Mesothelial cell of epicardium (in vitro differentiated cells): ENCODE data around the gene TOMM70. TPM values are rescaled to one million over a fixed set of nuclear protein-coding genes. Genes with fewer than 3 reads are reported as not detected.
"Not testable (repeated sequence)": the region's sequence is repeated elsewhere in the genome, so short reads cannot be mapped to it uniquely, and the experiment has no call there.

Experiments used
- DNase-seq, 2 experiments: peaks; one replicate each; pipeline ENCODE4 v3.0.0; 2021; ENCODE audit warnings: low spot score in 2 of 2; ENCODE audit not compliant: unreplicated experiment in 2 of 2
- H3K27ac Mint-ChIP-seq: 2 replicates; pipeline ENCODE4 v1.8.0; 2021; ENCODE audit warnings: mixed read lengths
- H3K27me3 Mint-ChIP-seq: 2 replicates; pipeline ENCODE4 v1.8.0; 2021; ENCODE audit warnings: low read depth, mixed read lengths
- H3K36me3 Mint-ChIP-seq: 2 replicates; pipeline ENCODE4 v1.8.0; 2021; ENCODE audit warnings: mixed read lengths
- H3K4me1 Mint-ChIP-seq: 2 replicates; pipeline ENCODE4 v1.8.0; 2021; ENCODE audit warnings: mixed read lengths
- H3K4me3 Mint-ChIP-seq: 2 replicates; pipeline ENCODE4 v1.8.0; 2021; ENCODE audit warnings: mild to moderate bottlenecking, moderate library complexity, mixed read lengths
- H3K9me3 Mint-ChIP-seq: 2 replicates; pipeline ENCODE4 v1.8.0; 2021; ENCODE audit warnings: mixed read lengths
- total RNA-seq: library from RNA; stranded (reverse); gene quantifications from 3 replicates; pipeline ENCODE4 v1.2.1, GENCODE V29; 2021
- TF ChIP-seq, protein P1 (sequence below): fragments of 200-600 bp; sonication (generic); IDR thresholded peaks from one replicate; pipeline ENCODE4 v1.5.0; 2021; ENCODE audit warnings: antibody characterized with exemption; ENCODE audit not compliant: unreplicated experiment

The TOMM70 gene
- total RNA-seq = 36.5 to 37.3 TPM (median 37.1 TPM) in 3 replicates

DNA sequence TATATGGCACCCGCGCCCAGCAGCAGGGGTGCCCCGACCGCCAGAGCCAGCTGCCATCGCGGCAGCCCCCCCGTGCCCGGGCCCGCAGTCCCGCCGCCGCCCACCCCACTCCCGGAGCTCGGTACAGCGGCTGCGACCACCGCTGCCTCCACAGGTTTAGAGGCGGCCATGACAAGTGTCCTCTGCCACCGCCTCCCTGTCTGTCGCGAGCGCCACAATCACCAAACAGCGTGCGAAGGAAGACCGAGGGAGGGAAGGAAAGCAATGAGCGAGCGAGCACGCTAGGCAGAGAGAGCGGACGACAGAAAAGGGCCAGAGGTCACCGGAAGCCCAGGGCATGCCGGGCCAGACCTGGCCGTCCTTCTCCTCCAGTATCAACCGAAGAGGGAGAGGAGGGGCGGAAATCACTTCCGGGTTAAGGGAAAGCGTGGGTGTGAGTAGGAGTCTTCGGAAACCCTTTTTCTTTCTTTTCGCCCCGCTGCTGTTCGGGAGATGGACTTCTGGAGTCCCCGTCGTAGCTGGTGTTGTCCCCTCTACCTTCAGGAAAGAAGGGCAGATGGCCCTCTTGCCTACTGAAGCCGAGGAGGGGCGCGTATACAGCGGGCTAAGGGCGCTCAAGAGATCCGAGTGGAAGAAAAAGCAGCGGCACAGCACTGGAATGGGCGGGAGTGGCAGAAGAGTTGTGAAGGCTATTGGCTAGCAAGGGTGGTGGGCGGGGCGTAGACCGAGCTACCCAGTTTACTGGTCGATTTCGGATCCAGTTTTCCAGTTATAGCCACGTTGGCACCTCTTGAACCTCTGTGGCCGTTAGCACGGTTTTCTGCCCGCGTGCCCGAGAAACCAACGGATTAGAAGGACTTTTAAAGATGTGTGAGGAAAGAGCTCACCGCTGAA, at the start of gene TOMM70, which contains the start of gene LNP1:
Gene TOMM70 (minus strand): TSS at position 310 of the 894 bp plus-strand sequence. CDS start 140 bp downstream, at position 170.
Gene LNP1 (plus strand): TSS at position 760 of the 894 bp plus-strand sequence. CDS start 28,191 bp downstream, outside the sequence.
- DNase-seq = peak; percentile 84 to 91
- H3K27ac Mint-ChIP-seq = peak within 1 kb of the TSS; percentile 98
- peaks cover 40% of the 10 kb centered on the region for H3K4me1 Mint-ChIP-seq
- H3K4me3 Mint-ChIP-seq = peak within 1 kb of the TSS; percentile 93
- TF ChIP-seq, protein P1, sequence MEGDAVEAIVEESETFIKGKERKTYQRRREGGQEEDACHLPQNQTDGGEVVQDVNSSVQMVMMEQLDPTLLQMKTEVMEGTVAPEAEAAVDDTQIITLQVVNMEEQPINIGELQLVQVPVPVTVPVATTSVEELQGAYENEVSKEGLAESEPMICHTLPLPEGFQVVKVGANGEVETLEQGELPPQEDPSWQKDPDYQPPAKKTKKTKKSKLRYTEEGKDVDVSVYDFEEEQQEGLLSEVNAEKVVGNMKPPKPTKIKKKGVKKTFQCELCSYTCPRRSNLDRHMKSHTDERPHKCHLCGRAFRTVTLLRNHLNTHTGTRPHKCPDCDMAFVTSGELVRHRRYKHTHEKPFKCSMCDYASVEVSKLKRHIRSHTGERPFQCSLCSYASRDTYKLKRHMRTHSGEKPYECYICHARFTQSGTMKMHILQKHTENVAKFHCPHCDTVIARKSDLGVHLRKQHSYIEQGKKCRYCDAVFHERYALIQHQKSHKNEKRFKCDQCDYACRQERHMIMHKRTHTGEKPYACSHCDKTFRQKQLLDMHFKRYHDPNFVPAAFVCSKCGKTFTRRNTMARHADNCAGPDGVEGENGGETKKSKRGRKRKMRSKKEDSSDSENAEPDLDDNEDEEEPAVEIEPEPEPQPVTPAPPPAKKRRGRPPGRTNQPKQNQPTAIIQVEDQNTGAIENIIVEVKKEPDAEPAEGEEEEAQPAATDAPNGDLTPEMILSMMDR = no peak
- H3K27me3 Mint-ChIP-seq = no peaks in the 10 kb centered on the region
- peaks cover 7% of the 10 kb centered on the region for H3K36me3 Mint-ChIP-seq
- peaks cover 4% of the 10 kb centered on the region for H3K9me3 Mint-ChIP-seq

DNA sequence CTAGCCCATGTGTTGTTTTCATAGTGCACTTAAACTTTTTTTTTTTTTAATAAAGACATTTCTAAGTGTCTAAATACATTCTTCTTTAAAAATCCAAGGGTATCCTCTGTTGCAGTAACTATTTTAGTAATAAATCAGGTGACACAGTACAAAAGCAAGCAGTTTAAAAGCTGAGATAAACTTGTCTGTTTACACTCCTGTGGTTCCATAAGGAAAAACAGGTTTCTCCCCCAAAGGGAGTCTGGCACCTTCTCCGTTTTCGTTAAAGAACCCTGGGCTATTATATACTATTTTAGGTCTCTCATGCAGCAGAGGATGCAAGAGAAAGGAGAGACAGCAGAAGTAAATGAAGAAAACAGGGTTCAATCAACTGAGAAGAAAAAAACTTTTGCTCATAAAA, 48.3 kb upstream of the TOMM70 start:
- Mint-ChIP-seq H3K36me3 (peaks cover 11% of the 10 kb centered on the region), H3K4me1 (no peaks in the 10 kb centered on the region)
- DNase-seq = no peak

DNA sequence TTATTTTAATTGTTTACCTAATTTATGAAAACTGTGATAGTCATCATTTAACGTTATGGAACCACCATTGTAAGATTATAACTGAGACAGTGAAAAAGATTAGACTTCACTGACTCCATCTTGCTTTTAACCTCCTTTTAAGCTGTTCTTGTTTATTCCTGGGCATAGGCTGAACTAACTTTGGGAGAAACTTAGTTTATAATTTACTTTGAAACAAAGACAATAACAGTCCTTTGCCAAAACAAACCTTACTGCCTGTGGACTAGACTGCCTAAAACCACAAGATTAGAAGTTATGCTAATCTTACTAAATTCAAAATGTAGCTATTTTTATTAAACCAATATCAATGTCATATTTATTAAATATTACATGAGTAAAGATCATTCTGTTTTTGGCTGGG, 47.2 kb upstream of the TOMM70 start:
- Mint-ChIP-seq H3K36me3 (peaks cover 13% of the 10 kb centered on the region), H3K4me3 (no peak overlapping the region), H3K4me1 (no peaks in the 10 kb centered on the region), H3K9me3 (peaks cover 22% of the 10 kb centered on the region), H3K27me3 (no peaks in the 10 kb centered on the region), H3K27ac (no peak overlapping the region)
- no peak for DNase-seq
- TF ChIP-seq, protein P1 = no peak

More for the DNA sequence above, 48.3 kb upstream of the TOMM70 start:
- H3K27me3 Mint-ChIP-seq = no peaks in the 10 kb centered on the region
- H3K27ac Mint-ChIP-seq = no peak overlapping the region
- H3K9me3 Mint-ChIP-seq = peaks cover 19% of the 10 kb centered on the region
- no peak overlapping the region for H3K4me3 Mint-ChIP-seq
- TF ChIP-seq, protein P1 = no peak

DNA sequence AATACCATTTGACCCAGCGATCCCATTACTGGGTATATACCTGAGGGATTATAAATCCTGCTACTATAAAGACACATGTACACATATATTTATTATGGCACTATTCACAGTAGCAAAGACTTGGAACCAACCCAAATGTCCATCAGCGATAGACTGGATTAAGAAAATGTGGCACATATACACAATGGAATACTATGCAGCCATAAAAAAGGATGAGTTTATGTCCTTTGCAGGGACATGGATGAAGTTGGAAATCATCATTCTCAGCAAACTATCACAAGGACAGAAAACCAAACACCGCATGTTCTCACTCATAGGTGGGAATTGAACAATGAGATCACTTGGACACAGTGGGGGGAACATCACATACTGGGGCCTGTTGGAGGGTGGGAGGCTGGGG, 46.2 kb upstream of the TOMM70 start:
- H3K4me1 Mint-ChIP-seq, H3K27ac Mint-ChIP-seq, H3K4me3 Mint-ChIP-seq, DNase-seq, H3K27me3 Mint-ChIP-seq: not testable (repeated sequence)
- peaks cover 13% of the 10 kb centered on the region for H3K36me3 Mint-ChIP-seq
- H3K9me3 Mint-ChIP-seq = peaks cover 31% of the 10 kb centered on the region

DNA sequence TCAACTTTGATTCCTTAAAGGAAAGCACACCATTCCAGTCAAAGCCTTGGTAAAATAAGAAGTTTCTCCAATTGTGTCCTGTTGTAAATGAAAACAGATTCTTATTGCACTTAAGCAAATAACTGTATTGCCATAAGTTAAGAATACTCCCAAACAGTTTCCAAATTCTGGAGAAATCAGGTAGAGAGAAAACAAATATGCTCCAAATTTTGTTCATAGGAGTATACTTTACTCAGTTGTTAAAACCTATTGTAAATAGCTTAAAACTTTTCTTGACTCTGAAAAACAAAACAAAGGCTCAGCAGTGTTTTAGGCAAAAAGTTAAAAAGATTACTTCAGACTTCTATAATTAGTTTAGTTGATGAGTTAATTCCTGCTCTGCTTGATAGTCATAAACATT, 42.8 kb upstream of the TOMM70 start:
- no peak overlapping the region for H3K27ac Mint-ChIP-seq
- H3K9me3 Mint-ChIP-seq = peaks cover 32% of the 10 kb centered on the region
- TF ChIP-seq, protein P1 = no peak
- H3K27me3 Mint-ChIP-seq = no peaks in the 10 kb centered on the region
- no peak overlapping the region for H3K4me3 Mint-ChIP-seq
- peaks cover 13% of the 10 kb centered on the region for H3K36me3 Mint-ChIP-seq
- no peaks in the 10 kb centered on the region for H3K4me1 Mint-ChIP-seq
- DNase-seq = no peak

DNA sequence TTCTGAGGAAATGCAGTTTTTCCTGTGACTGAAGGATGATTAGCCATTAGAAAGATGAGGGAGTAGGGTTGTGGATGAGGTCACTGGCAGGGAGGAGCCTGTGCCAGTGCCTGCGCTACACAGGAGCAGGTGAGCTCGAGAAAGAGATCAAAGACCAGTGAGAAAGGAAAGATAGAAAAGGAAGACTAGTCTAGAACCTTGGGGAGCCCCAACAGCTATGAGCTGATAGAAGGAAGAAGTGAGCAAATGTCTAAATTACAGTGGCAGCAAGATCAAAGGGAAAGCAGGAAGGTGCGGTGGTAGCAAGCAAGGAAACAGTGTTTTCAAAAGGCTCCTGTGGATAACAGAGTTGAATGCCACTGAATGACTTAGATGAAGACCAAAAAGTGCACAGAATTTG, 40.0 kb upstream of the TOMM70 start:
- TF ChIP-seq, protein P1 = no peak
- H3K9me3 Mint-ChIP-seq = peaks cover 17% of the 10 kb centered on the region
- H3K27me3 Mint-ChIP-seq = no peaks in the 10 kb centered on the region
- H3K4me1 Mint-ChIP-seq = no peaks in the 10 kb centered on the region
- no peak for DNase-seq
- no peak overlapping the region for H3K4me3 Mint-ChIP-seq
- H3K27ac Mint-ChIP-seq = no peak overlapping the region
- H3K36me3 Mint-ChIP-seq = peaks cover 9% of the 10 kb centered on the region
